HG03135 (cell line): ENCODE data around the gene TRA2B.

Source experiments
- ATAC-seq: cut with Tn5 transposase; IDR thresholded peaks from one replicate; pipeline ENCODE4 v1.9.1; 2021; ENCODE audit warnings: mild to moderate bottlenecking, moderate library complexity; ENCODE audit not compliant: unreplicated experiment

Gene TRA2B

GRCh38 chr3:185937689-185938374 lies at the start of gene TRA2B:
Gene TRA2B, minus strand, starts transcription at chr3:185938014. Its CDS starts 154 bp downstream, at chr3:185937860.
- ATAC-seq: peak; percentile 95

- no peak for ATAC-seq
Measured at GRCh38 chr3:185986198-185986777, 48.5 kb upstream of the TRA2B start.

- ATAC-seq: no peak
Measured at GRCh38 chr3:185984203-185984602, 46.4 kb upstream of the TRA2B start.

GRCh38 chr3:185983495-185984141 lies 45.8 kb upstream of the TRA2B start:
- no peak for ATAC-seq

GRCh38 chr3:185982632-185983031 lies 44.8 kb upstream of the TRA2B start:
- ATAC-seq: no peak

GRCh38 chr3:185981621-185982020 lies 43.8 kb upstream of the TRA2B start:
- no peak for ATAC-seq

GRCh38 chr3:185979721-185980121 lies 41.9 kb upstream of the TRA2B start:
- no peak for ATAC-seq

GRCh38 chr3:185978516-185978915 lies 40.7 kb upstream of the TRA2B start:
- ATAC-seq: no peak

- no peak for ATAC-seq
Measured at GRCh38 chr3:185977679-185978040, 39.8 kb upstream of the TRA2B start.

- ATAC-seq: peak; percentile 78
Measured at GRCh38 chr3:185976977-185977678, 39.3 kb upstream of the TRA2B start.

GRCh38 chr3:185976100-185976499 lies 38.3 kb upstream of the TRA2B start:
- no peak for ATAC-seq

GRCh38 chr3:185971579-185971978 lies 33.8 kb upstream of the TRA2B start:
- ATAC-seq: no peak

- ATAC-seq: no peak
Measured at GRCh38 chr3:185968168-185968567, 30.4 kb upstream of the TRA2B start.

GRCh38 chr3:185966655-185967054 lies 28.8 kb upstream of the TRA2B start:
- no peak for ATAC-seq

GRCh38 chr3:185965496-185965895 lies 27.7 kb upstream of the TRA2B start:
- no peak for ATAC-seq

- no peak for ATAC-seq
Measured at GRCh38 chr3:185961675-185962232, 23.9 kb upstream of the TRA2B start.

- ATAC-seq: no peak
Measured at GRCh38 chr3:185960522-185961288, 22.9 kb upstream of the TRA2B start.

- no peak for ATAC-seq
Measured at GRCh38 chr3:185959609-185960521, 22.1 kb upstream of the TRA2B start.

GRCh38 chr3:185958626-185959025 lies 20.8 kb upstream of the TRA2B start:
- no peak for ATAC-seq

GRCh38 chr3:185956244-185956643 lies 18.4 kb upstream of the TRA2B start:
- ATAC-seq: no peak
